C4-2B (cell line): ENCODE results near the gene SLIT3.

ENCODE experiments used
- CTCF ChIP-seq: fragments of 450-650 bp; conservative IDR thresholded peaks from 2 replicates; pipeline ENCODE4 v1.5.1; 2017; ENCODE audit warnings: mild to moderate bottlenecking
- ZFX ChIP-seq: fragments of 450-650 bp; IDR thresholded peaks from 2 replicates; pipeline ENCODE4 v1.6.1; 2017

GRCh38 chr5:168620807-168621206 is 680.1 kb downstream of the SLIT3 start:
- TF ChIP-seq CTCF (no peak), ZFX (no peak)
